OCI-LY1 (cell line): ENCODE measurements around the gene RASA2.

Experiments used
- H2AFZ ChIP-seq: fragments of 200-600 bp; sonication (generic), shearing (Covaris generic); 2 replicates; pipeline ENCODE4 v1.6.0; 2014; ENCODE audit warnings: antibody characterized with exemption, mild to moderate bottlenecking, low read length
- H3F3A ChIP-seq: fragments of 200-600 bp; sonication (generic), shearing (Covaris generic); 2 replicates; pipeline ENCODE4 v1.6.0; 2014; ENCODE audit warnings: mild to moderate bottlenecking, antibody characterized with exemption, low read length, moderate library complexity; ENCODE audit not compliant: insufficient read depth
- H3K27ac ChIP-seq: fragments of 200-600 bp; sonication (generic); 2 replicates; pipeline ENCODE4 v1.5.1; 2014; ENCODE audit warnings: low read length, mixed run types, mild to moderate bottlenecking, low read depth; ENCODE audit not compliant: poor library complexity, severe bottlenecking
- H3K27me3 ChIP-seq: fragments of 200-600 bp; sonication (generic); 2 replicates; pipeline ENCODE4 v1.6.0; 2014; ENCODE audit warnings: antibody characterized with exemption, mild to moderate bottlenecking, low read length, moderate library complexity; ENCODE audit not compliant: insufficient read depth
- H3K36me3 ChIP-seq: fragments of 200-600 bp; sonication (generic); 2 replicates; pipeline ENCODE4 v1.6.1; 2014; ENCODE audit warnings: mild to moderate bottlenecking, antibody characterized with exemption, low read length, moderate library complexity, mixed read lengths; ENCODE audit not compliant: insufficient read depth
- H3K4me1 ChIP-seq: fragments of 200-600 bp; sonication (generic); 2 replicates; pipeline ENCODE4 v1.5.1; 2014; ENCODE audit warnings: mild to moderate bottlenecking, low read length, moderate library complexity; ENCODE audit not compliant: insufficient read depth, severe bottlenecking
- H3K4me2 ChIP-seq: fragments of 200-600 bp; sonication (generic), shearing (Covaris generic); 2 replicates; pipeline ENCODE4 v1.6.1; 2014; ENCODE audit warnings: low read length
- H3K4me3 ChIP-seq: fragments of 200-600 bp; sonication (generic); 2 replicates; pipeline ENCODE4 v1.5.1; 2014; ENCODE audit warnings: low read length, low read depth, mild to moderate bottlenecking, mixed read lengths; ENCODE audit not compliant: poor library complexity, severe bottlenecking
- H3K79me2 ChIP-seq: fragments of 200-600 bp; shearing (Covaris generic); 2 replicates; pipeline ENCODE4 v1.6.1; 2016; ENCODE audit warnings: mixed run types, low read length, mixed read lengths; ENCODE audit not compliant: insufficient read depth
- H3K9ac ChIP-seq: fragments of 200-600 bp; sonication (generic), shearing (Covaris generic); 2 replicates; pipeline ENCODE4 v1.6.1; 2014; ENCODE audit warnings: mild to moderate bottlenecking, low read length, mixed read lengths
- H3K9me2 ChIP-seq: fragments of 200-600 bp; sonication (generic), shearing (Covaris generic); 2 replicates; pipeline ENCODE4 v1.6.1; 2014; ENCODE audit warnings: low read depth, mild to moderate bottlenecking, low read length, mixed read lengths
- H3K9me3 ChIP-seq: fragments of 200-600 bp; shearing (Covaris generic); 2 replicates; pipeline ENCODE4 v1.6.1; 2014; ENCODE audit warnings: low read length, mixed read lengths
- H4K20me1 ChIP-seq: fragments of 200-600 bp; sonication (generic), shearing (Covaris generic); 2 replicates; pipeline ENCODE4 v1.6.0; 2016; ENCODE audit warnings: mild to moderate bottlenecking, low read length; ENCODE audit not compliant: insufficient read depth
- EZH2 ChIP-seq: fragments of 200-600 bp; sonication (generic), shearing (Covaris generic); IDR thresholded peaks from 2 replicates; pipeline ENCODE4 v1.8.0; 2017; ENCODE audit warnings: borderline replicate concordance, mixed run types, mild to moderate bottlenecking, antibody characterized with exemption, low read length, moderate library complexity, mixed read lengths
- TF ChIP-seq, protein P1 (sequence below): fragments of 200-600 bp; sonication (generic), shearing (Covaris generic); IDR thresholded peaks from 2 replicates; pipeline ENCODE4 v1.5.1; 2017; ENCODE audit warnings: mild to moderate bottlenecking, antibody characterized with exemption, low read length, moderate library complexity, mixed read lengths

RASA2 gene

DNA sequence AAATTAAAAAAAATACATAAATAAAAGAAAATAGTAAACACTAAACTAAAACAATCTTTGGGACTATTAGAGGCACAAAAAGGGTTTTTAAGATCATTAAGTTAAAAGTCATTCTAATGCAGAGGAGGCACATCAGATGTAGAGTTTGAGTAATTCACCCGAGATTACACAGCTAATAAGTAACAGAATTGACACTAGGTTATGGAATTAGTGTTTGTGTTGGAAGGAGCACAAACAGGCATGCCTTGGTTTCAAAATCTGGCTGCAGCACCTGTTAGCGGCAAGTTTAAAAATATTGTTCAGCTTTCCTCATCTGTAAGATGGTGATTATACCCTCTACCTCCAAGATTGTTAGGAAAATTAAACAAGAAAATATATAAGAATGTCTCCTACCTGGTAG, 39.0 kb downstream of the RASA2 start:
- Histone ChIP-seq H3F3A (no peaks in the 10 kb centered on the region), H3K9me2 (no peaks in the 10 kb centered on the region), H3K4me1 (peaks cover 22% of the 10 kb centered on the region), H2AFZ (no peak overlapping the region), H3K4me3 (no peak overlapping the region), H3K9ac (no peak overlapping the region), H3K36me3 (peaks cover 21% of the 10 kb centered on the region), H3K4me2 (no peak overlapping the region), H4K20me1 (no peaks in the 10 kb centered on the region), H3K27me3 (no peaks in the 10 kb centered on the region), H3K27ac (no peak overlapping the region), H3K79me2 (no peaks in the 10 kb centered on the region), H3K9me3 (no peaks in the 10 kb centered on the region)
- TF ChIP-seq EZH2, result no peak
- TF ChIP-seq, protein P1, sequence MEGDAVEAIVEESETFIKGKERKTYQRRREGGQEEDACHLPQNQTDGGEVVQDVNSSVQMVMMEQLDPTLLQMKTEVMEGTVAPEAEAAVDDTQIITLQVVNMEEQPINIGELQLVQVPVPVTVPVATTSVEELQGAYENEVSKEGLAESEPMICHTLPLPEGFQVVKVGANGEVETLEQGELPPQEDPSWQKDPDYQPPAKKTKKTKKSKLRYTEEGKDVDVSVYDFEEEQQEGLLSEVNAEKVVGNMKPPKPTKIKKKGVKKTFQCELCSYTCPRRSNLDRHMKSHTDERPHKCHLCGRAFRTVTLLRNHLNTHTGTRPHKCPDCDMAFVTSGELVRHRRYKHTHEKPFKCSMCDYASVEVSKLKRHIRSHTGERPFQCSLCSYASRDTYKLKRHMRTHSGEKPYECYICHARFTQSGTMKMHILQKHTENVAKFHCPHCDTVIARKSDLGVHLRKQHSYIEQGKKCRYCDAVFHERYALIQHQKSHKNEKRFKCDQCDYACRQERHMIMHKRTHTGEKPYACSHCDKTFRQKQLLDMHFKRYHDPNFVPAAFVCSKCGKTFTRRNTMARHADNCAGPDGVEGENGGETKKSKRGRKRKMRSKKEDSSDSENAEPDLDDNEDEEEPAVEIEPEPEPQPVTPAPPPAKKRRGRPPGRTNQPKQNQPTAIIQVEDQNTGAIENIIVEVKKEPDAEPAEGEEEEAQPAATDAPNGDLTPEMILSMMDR, result no peak

DNA sequence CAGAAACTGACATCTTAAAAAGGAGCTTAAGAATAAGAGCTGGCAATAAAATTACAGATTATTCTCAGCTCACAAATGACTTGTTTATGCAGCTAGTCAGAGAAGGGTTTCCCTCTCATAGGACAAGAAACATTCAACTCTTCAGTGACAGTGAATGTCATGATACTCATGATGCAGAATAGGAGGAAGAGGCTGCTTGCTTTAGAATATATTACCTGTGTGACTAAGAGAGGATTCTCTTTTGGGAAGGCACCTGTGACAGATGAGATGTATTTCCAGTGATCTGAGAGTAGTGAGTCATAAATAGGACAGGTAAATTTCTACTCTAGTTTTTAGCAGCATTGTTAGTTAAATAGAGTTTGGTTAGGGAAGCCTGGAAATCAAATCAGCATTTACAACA, 39.9 kb downstream of the RASA2 start:
- Histone ChIP-seq H3K9ac (no peak overlapping the region), H3K79me2 (no peaks in the 10 kb centered on the region), H3K27ac (no peak overlapping the region), H3K27me3 (no peaks in the 10 kb centered on the region), H3K4me3 (no peak overlapping the region), H3K4me1 (peaks cover 22% of the 10 kb centered on the region), H4K20me1 (no peaks in the 10 kb centered on the region), H3K36me3 (peaks cover 23% of the 10 kb centered on the region), H3F3A (no peaks in the 10 kb centered on the region), H3K9me3 (no peaks in the 10 kb centered on the region), H2AFZ (no peak overlapping the region), H3K9me2 (no peaks in the 10 kb centered on the region), H3K4me2 (no peak overlapping the region)
- no peak for TF ChIP-seq EZH2
- TF ChIP-seq, protein P1, result no peak

GRCh38 chr3:141528800-141529199, 42.0 kb downstream of the RASA2 start:
- Histone ChIP-seq H3K27ac (no peak overlapping the region), H2AFZ (no peak overlapping the region), H3K4me1 (peaks cover 22% of the 10 kb centered on the region), H3K79me2 (no peaks in the 10 kb centered on the region), H3K4me2 (no peak overlapping the region), H3K9me3 (no peaks in the 10 kb centered on the region), H3K36me3 (peaks cover 18% of the 10 kb centered on the region), H4K20me1 (no peaks in the 10 kb centered on the region), H3K4me3 (no peak overlapping the region), H3K9me2 (no peaks in the 10 kb centered on the region), H3K27me3 (no peaks in the 10 kb centered on the region), H3F3A (no peaks in the 10 kb centered on the region), H3K9ac (no peak overlapping the region)
- no peak for TF ChIP-seq EZH2
- TF ChIP-seq, protein P1, result no peak
